Hepatocyte (in vitro differentiated cells): Measurements from ENCODE around the gene GABBR2. TPM values are rescaled to one million over a fixed set of nuclear protein-coding genes. Genes with fewer than 3 reads are reported as not detected.

ENCODE experiments used
- DNase-seq: peaks from one replicate; pipeline ENCODE4 v3.0.0-alpha.2; 2016; ENCODE audit warnings: low spot score
- H2AFZ ChIP-seq: fragments of 200-600 bp; sonication (generic); 2 replicates; pipeline ENCODE4 v1.6.0; 2016; ENCODE audit warnings: antibody characterized with exemption, mild to moderate bottlenecking
- H3K27ac ChIP-seq: fragments of 200-600 bp; sonication (generic); 2 replicates; pipeline ENCODE4 v1.5.1; 2016; ENCODE audit warnings: mild to moderate bottlenecking
- H3K27me3 ChIP-seq: fragments of 200-600 bp; sonication (generic); 2 replicates; pipeline ENCODE4 v1.6.1; 2016
- H3K36me3 ChIP-seq: fragments of 200-600 bp; sonication (generic); replicated peaks from 2 replicates; pipeline ENCODE4 v1.5.1; 2016; ENCODE audit warnings: low read depth; ENCODE audit not compliant: insufficient read depth
- H3K4me1 ChIP-seq: fragments of 200-600 bp; sonication (generic); 2 replicates; pipeline ENCODE4 v1.5.1; 2016; ENCODE audit warnings: mild to moderate bottlenecking, moderate library complexity; ENCODE audit not compliant: insufficient read depth
- H3K4me2 ChIP-seq: fragments of 200-600 bp; sonication (generic); 2 replicates; pipeline ENCODE4 v1.6.0; 2016
- H3K4me3 ChIP-seq: fragments of 200-600 bp; sonication (generic); 2 replicates; pipeline ENCODE4 v1.5.1; 2016; ENCODE audit warnings: mild to moderate bottlenecking
- H3K79me2 ChIP-seq: fragments of 200-600 bp; sonication (generic); 2 replicates; pipeline ENCODE4 v1.6.0; 2017; ENCODE audit warnings: mild to moderate bottlenecking
- H3K9me2 ChIP-seq: fragments of 200-600 bp; sonication (generic); replicated peaks from 2 replicates; pipeline ENCODE4 v1.6.0; 2017; ENCODE audit warnings: mild to moderate bottlenecking; ENCODE audit not compliant: insufficient read depth
- H3K9me3 ChIP-seq: fragments of 200-600 bp; sonication (generic); 2 replicates; pipeline ENCODE4 v1.5.1; 2016; ENCODE audit warnings: low read depth, mild to moderate bottlenecking
- H4K20me1 ChIP-seq: fragments of 200-600 bp; sonication (generic); 2 replicates; pipeline ENCODE4 v1.6.0; 2016; ENCODE audit warnings: mild to moderate bottlenecking; ENCODE audit not compliant: insufficient read depth, poor library complexity, severe bottlenecking
- EZH2 ChIP-seq: fragments of 200-600 bp; sonication (generic); IDR thresholded peaks from 2 replicates; pipeline ENCODE4 v1.6.1; 2016; ENCODE audit warnings: antibody characterized with exemption, mild to moderate bottlenecking, borderline replicate concordance
- EZH2phosphoT487 ChIP-seq: fragments of 200-600 bp; sonication (generic); IDR thresholded peaks from one replicate; pipeline ENCODE4 v1.6.1; 2018; ENCODE audit warnings: antibody characterized with exemption, mild to moderate bottlenecking, low read depth, moderate library complexity; ENCODE audit not compliant: unreplicated experiment, severe bottlenecking
- WGBS: methylation state at CpG from one replicate; pipeline ENCODE4 v1.1.6; 2016; ENCODE audit warnings: low lambda C conversion rate; ENCODE audit errors: missing lambda C conversion rate; 5-methylcytosine and 5-hydroxymethylcytosine counted together
- polyA plus RNA-seq: library from polyadenylated mRNA; unstranded; fragments of >200 nt; fragmentation: Nextera tagmentation; extraction: Ambion mirVana; gene quantifications from 2 replicates; pipeline ENCODE4 v1.2.1, GENCODE V29; 2016
- total RNA-seq: library from RNA; depleted of rRNA; stranded (reverse); fragments of >200 nt; gene quantifications from 2 replicates; pipeline ENCODE4 v1.2.3, GENCODE V29; 2014
- TF ChIP-seq, protein P1 (sequence below): fragments of 200-600 bp; sonication (generic); IDR thresholded peaks from 2 replicates; pipeline ENCODE4 v1.5.1; 2016; ENCODE audit warnings: antibody characterized with exemption, mild to moderate bottlenecking; ENCODE audit not compliant: poor library complexity

Gene GABBR2
- total and polyA plus RNA-seq, 2 experiments from 2014 or later, result 0.20 to 0.28 TPM

DNA sequence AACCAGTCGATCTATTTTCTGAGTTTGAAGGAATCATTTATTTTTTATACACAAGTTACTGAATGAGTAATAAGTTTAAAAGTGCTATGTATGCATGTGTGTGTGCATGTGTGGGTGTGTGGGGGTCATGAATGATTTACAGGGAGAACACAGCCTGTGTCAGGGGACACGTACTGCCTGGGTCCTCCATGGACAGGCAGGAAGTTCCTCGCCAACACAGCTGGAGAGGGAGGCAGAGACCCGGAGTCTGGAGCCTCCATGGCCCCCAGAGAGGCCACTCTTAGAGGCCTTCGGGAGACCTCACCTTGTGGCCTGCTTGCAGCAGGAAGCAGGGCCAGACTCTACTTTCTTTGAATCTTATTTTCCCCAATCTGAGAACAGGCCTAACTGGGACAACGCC lies 144.7 kb downstream of the GABBR2 start:
- no peaks in the 10 kb centered on the region for H3K9me3 ChIP-seq
- TF ChIP-seq EZH2phosphoT487, result no peak
- TF ChIP-seq, protein P1, sequence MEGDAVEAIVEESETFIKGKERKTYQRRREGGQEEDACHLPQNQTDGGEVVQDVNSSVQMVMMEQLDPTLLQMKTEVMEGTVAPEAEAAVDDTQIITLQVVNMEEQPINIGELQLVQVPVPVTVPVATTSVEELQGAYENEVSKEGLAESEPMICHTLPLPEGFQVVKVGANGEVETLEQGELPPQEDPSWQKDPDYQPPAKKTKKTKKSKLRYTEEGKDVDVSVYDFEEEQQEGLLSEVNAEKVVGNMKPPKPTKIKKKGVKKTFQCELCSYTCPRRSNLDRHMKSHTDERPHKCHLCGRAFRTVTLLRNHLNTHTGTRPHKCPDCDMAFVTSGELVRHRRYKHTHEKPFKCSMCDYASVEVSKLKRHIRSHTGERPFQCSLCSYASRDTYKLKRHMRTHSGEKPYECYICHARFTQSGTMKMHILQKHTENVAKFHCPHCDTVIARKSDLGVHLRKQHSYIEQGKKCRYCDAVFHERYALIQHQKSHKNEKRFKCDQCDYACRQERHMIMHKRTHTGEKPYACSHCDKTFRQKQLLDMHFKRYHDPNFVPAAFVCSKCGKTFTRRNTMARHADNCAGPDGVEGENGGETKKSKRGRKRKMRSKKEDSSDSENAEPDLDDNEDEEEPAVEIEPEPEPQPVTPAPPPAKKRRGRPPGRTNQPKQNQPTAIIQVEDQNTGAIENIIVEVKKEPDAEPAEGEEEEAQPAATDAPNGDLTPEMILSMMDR, result no peak
- no peak for TF ChIP-seq EZH2
- H4K20me1 ChIP-seq, result no peaks in the 10 kb centered on the region
- H3K27ac ChIP-seq, result no peak overlapping the region
- H3K36me3 ChIP-seq, result no peaks in the 10 kb centered on the region
- no peaks in the 10 kb centered on the region for H3K4me1 ChIP-seq
- no peak for DNase-seq
- no peak overlapping the region for H3K4me2 ChIP-seq
- WGBS, result 95% methylated on average over 6 of the region's 6 CpGs
- H3K4me3 ChIP-seq, result no peak overlapping the region
- H3K9me2 ChIP-seq, result no peaks in the 10 kb centered on the region
- H3K27me3 ChIP-seq, result no peaks in the 10 kb centered on the region
- no peaks in the 10 kb centered on the region for H3K79me2 ChIP-seq
- no peak overlapping the region for H2AFZ ChIP-seq

DNA sequence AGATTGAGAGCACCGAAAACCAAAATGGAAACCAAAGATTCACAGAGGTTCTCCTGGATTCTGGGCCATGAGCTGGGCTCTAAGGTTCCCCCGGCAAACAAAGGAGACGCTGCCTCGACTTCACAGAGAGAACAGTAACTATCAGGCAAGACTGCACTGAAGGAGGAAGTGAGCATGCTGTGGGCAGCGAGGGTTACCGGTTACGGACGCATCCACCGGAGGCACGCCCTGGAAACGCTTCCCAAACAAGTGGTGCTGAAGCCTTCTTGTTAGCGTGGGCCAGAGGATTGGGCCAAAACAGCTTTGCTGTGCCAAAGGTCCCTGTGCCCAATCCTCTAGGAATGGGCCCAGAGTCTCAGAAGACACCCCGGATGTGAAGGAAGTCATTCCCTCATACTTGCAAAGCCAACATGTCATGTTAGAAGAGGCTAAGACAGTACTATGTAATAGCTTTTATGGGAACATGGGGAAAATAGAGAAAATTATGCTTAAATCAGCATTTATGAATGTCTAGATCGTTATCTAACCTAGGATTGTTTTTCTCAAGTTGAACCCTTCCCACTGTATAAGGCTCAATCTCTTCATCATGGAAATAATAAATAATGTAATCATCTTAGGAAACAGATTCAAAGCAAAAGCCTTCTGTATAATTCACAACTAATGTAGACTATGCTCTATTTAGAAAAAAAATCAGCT lies 145.4 kb downstream of the GABBR2 start:
- no peak overlapping the region for H3K27ac ChIP-seq
- H4K20me1 ChIP-seq, result no peaks in the 10 kb centered on the region
- H3K4me1 ChIP-seq, result no peaks in the 10 kb centered on the region
- no peaks in the 10 kb centered on the region for H3K79me2 ChIP-seq
- 92% methylated on average over 14 of the region's 14 CpGs for WGBS
- TF ChIP-seq, protein P1, result no peak
- TF ChIP-seq EZH2 (no peak), EZH2phosphoT487 (no peak)
- no peaks in the 10 kb centered on the region for H3K9me2 ChIP-seq
- no peak overlapping the region for H2AFZ ChIP-seq
- H3K4me3 ChIP-seq, result no peak overlapping the region
- H3K9me3 ChIP-seq, result no peaks in the 10 kb centered on the region
- H3K4me2 ChIP-seq, result no peak overlapping the region
- H3K36me3 ChIP-seq, result no peaks in the 10 kb centered on the region
- no peaks in the 10 kb centered on the region for H3K27me3 ChIP-seq
- no peak for DNase-seq

DNA sequence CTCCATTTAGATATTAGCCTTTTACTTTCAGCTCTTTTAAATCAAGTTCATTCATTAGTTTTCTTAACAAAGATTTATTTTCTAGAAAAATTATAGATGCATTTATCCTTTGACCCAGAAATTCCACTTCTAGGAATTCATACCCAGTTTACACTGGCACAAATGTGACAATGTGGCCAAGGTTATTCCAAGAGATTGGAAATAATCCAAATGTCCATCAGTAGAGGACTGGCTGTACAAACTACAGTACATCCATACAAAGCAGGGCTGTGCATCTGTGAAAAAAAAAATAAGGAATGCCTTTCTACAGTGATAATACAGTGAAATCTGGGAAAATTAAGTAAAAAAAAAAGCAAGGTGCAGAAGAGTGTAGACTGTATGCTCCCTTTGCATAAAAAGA lies 149.2 kb downstream of the GABBR2 start:
- H3K36me3 ChIP-seq, result no peaks in the 10 kb centered on the region
- no peak for DNase-seq
- no peak overlapping the region for H2AFZ ChIP-seq
- no peaks in the 10 kb centered on the region for H3K27me3 ChIP-seq
- TF ChIP-seq EZH2phosphoT487, result no peak
- TF ChIP-seq, protein P1, result no peak
- H3K9me2 ChIP-seq, result no peaks in the 10 kb centered on the region
- no peak overlapping the region for H3K4me3 ChIP-seq
- no peaks in the 10 kb centered on the region for H4K20me1 ChIP-seq
- H3K79me2 ChIP-seq, result no peaks in the 10 kb centered on the region
- no peak overlapping the region for H3K4me2 ChIP-seq
- no peaks in the 10 kb centered on the region for H3K4me1 ChIP-seq
- H3K27ac ChIP-seq, result no peak overlapping the region
- no peaks in the 10 kb centered on the region for H3K9me3 ChIP-seq
